ENCODE data around the gene DOP1B.

DNA sequence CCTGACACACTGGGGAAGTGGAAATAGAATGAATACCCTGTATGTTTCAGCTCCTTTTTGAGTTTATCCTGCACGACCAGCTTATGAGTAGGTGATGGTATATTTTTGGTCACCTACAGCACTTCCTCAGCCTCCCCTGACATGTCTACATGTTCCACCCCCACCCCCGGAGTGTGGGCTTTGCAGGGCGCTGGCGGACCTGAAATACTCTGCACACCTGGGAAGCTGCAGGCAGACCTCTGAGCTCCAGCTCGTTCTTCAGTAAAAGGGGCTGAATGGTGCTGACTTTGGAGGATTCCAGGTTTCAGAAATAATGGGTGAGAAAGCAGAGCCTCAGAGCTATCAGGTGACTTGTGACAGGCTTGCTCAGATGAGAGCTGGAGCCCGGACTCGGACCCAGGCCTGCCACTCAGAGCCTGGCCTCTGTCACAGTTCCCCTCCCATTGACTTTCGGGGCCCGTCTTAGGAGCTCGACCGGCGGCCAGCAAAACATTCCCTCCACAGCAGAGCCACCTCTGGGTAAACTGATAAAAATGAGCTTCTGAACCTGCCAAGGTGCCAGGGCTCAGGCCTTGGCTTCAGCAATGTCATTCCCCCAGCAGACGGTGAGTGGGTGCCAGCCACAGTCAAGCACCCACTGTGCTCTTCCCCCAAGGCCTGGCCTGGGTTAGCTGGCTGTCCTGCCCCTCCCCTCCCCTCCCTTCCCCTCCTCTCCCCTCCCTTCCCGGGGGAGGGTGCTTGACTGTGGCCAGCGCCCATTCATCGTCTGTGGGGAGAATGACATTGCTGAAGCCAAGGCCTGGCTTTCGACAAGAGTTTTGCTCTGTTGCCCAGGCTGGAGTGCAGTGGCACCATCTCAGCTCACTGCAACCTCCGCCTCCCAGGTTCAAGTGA is 30.1 kb downstream of the DOP1B start:
- TF ChIP-seq POLR2A (IDR thresholded peaks at IDR 0.05) = no peak
- TF ChIP-seq, protein P1, sequence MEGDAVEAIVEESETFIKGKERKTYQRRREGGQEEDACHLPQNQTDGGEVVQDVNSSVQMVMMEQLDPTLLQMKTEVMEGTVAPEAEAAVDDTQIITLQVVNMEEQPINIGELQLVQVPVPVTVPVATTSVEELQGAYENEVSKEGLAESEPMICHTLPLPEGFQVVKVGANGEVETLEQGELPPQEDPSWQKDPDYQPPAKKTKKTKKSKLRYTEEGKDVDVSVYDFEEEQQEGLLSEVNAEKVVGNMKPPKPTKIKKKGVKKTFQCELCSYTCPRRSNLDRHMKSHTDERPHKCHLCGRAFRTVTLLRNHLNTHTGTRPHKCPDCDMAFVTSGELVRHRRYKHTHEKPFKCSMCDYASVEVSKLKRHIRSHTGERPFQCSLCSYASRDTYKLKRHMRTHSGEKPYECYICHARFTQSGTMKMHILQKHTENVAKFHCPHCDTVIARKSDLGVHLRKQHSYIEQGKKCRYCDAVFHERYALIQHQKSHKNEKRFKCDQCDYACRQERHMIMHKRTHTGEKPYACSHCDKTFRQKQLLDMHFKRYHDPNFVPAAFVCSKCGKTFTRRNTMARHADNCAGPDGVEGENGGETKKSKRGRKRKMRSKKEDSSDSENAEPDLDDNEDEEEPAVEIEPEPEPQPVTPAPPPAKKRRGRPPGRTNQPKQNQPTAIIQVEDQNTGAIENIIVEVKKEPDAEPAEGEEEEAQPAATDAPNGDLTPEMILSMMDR (IDR thresholded peaks at IDR 0.05 in 8 of 11, conservative IDR thresholded peaks at IDR 0.05 in 3 of 11) = no peak
- no peak for TF ChIP-seq POLR2AphosphoS5 (IDR thresholded peaks at IDR 0.05)

Measured in spleen (tissue), 7 donors.